SK-N-SH (cell line): ENCODE data around the gene FOXI1. TPM values are rescaled to one million over a fixed set of nuclear protein-coding genes. Genes with fewer than 3 reads are reported as not detected.

Experiments
- CTCF ChIA-PET: fragments of 300-600, 350-600 bp; formaldehyde crosslinking; extraction: SDS; loops from one replicate; lab custom pipeline; 2021; lab: Yijun Ruan, JAX
- POLR2A ChIA-PET: fragments of 350-600 bp; sonication (Branson Sonifier 250); formaldehyde crosslinking; extraction: SDS; loops from one replicate; lab custom pipeline; 2020; ENCODE audit warnings: antibody characterized with exemption, inconsistent platforms; lab: Yijun Ruan, JAX
- DNase-seq: peaks from one replicate; pipeline ENCODE4 v3.0.0; 2012
- H2AFZ ChIP-seq: fragments of 200-600 bp; sonication (generic); 2 replicates; pipeline ENCODE4 v1.8.1; 2016; ENCODE audit warnings: antibody characterized with exemption, mild to moderate bottlenecking, low read depth
- H3F3A ChIP-seq: fragments of 200-600 bp; sonication (generic); replicated peaks from 2 replicates; pipeline ENCODE3; 2016; ENCODE audit warnings: antibody characterized with exemption, mild to moderate bottlenecking; ENCODE audit not compliant: insufficient read depth
- H3K27ac ChIP-seq, 2 experiments: fragments of 200-500 bp in 1 of 2; fragments of 200-600 bp in 1 of 2; sonication (Bioruptor generic) in 1 of 2; sonication (generic), shearing (Covaris generic) in 1 of 2; 2 replicates each; pipeline versions ENCODE4 v1.5.1 to v1.6.1; 2014 to 2016; ENCODE audit warnings: low read depth in 2 of 2, inconsistent platforms in 1 of 2, low read length in 1 of 2, mild to moderate bottlenecking in 1 of 2, mixed read lengths in 1 of 2
- H3K27me3 ChIP-seq: fragments of 200-600 bp; sonication (generic), shearing (Covaris generic); 2 replicates; pipeline ENCODE4 v1.6.1; 2016; ENCODE audit warnings: mixed run types; ENCODE audit not compliant: insufficient read depth
- H3K36me3 ChIP-seq, 2 experiments: fragments of 200-500 bp in 1 of 2; fragments of 200-600 bp in 1 of 2; sonication (Bioruptor generic) in 1 of 2; sonication (generic) in 1 of 2; replicated peaks in 1 of 2; 2 replicates each; pipeline versions ENCODE3 to v1.5.1; 2014 to 2016; ENCODE audit warnings: low read length in 1 of 2, mild to moderate bottlenecking in 1 of 2; ENCODE audit not compliant: insufficient read depth in 2 of 2, control insufficient read depth in 1 of 2
- H3K4me1 ChIP-seq, 2 experiments: fragments of 200-500 bp in 1 of 2; fragments of 200-600 bp in 1 of 2; sonication (Bioruptor generic) in 1 of 2; sonication (generic), shearing (Covaris generic) in 1 of 2; 2 replicates each; pipeline versions ENCODE4 v1.5.1 to v1.6.1; 2014 to 2016; ENCODE audit warnings: low read depth in 1 of 2, low read length in 1 of 2, mixed run types in 1 of 2; ENCODE audit not compliant: insufficient read depth in 2 of 2, control insufficient read depth in 1 of 2
- H3K4me2 ChIP-seq: fragments of 200-600 bp; sonication (generic), shearing (Covaris generic); 2 replicates; pipeline ENCODE4 v1.6.1; 2017; ENCODE audit warnings: mixed run types
- H3K4me3 ChIP-seq, 2 experiments: fragments of 200-500 bp in 1 of 2; fragments of 200-600 bp in 1 of 2; sonication (Bioruptor generic) in 1 of 2; sonication (generic), shearing (Covaris generic) in 1 of 2; 2 replicates each; pipeline versions ENCODE4 v1.5.1 to v1.8.1; 2014 to 2016; ENCODE audit warnings: low read depth in 2 of 2, inconsistent platforms in 1 of 2, low read length in 1 of 2, mild to moderate bottlenecking in 1 of 2, mixed read lengths in 1 of 2, moderate library complexity in 1 of 2
- H3K79me2 ChIP-seq: fragments of 200-600 bp; sonication (generic); 2 replicates; pipeline ENCODE4 v1.8.1; 2017; ENCODE audit warnings: mild to moderate bottlenecking; ENCODE audit not compliant: insufficient read depth
- H3K9ac ChIP-seq: fragments of 200-600 bp; sonication (generic); 2 replicates; pipeline ENCODE4 v1.6.1; 2017; ENCODE audit warnings: mixed run types
- H3K9me2 ChIP-seq: fragments of 200-600 bp; sonication (generic); 2 replicates; pipeline ENCODE4 v1.6.1; 2017; ENCODE audit warnings: mixed run types
- H3K9me3 ChIP-seq: fragments of 200-600 bp; sonication (generic); 2 replicates; pipeline ENCODE4 v1.6.1; 2017; ENCODE audit warnings: mixed run types, mild to moderate bottlenecking, moderate library complexity
- H4K20me1 ChIP-seq: fragments of 200-600 bp; sonication (generic); 2 replicates; pipeline ENCODE4 v1.6.1; 2017; ENCODE audit warnings: mild to moderate bottlenecking, mixed run types; ENCODE audit not compliant: insufficient read depth
- EP300 ChIP-seq, 2 experiments: IDR thresholded peaks; 2 replicates each; pipeline versions ENCODE4 v1.4.0 to v1.6.1; 2012; ENCODE audit warnings: borderline replicate concordance in 1 of 2, low read depth in 1 of 2, low read length in 1 of 2
- EZH2phosphoT487 ChIP-seq: fragments of 200-600 bp; sonication (generic); IDR thresholded peaks from 2 replicates; pipeline ENCODE4 v1.6.1; 2017; ENCODE audit warnings: low read depth, mixed run types, mild to moderate bottlenecking, antibody characterized with exemption, moderate library complexity, borderline replicate concordance
- FOXJ3 ChIP-seq: sonication (generic); formaldehyde crosslinking; IDR thresholded peaks from 2 replicates; pipeline ENCODE4 v1.5.1; 2020; ENCODE audit warnings: mild to moderate bottlenecking, missing genetic modification reagents
- FOXM1 ChIP-seq: IDR thresholded peaks from 2 replicates; pipeline ENCODE4 v1.4.0; 2012; ENCODE audit warnings: low read depth, mild to moderate bottlenecking
- GABPA ChIP-seq: IDR thresholded peaks from 2 replicates; pipeline ENCODE4 v1.4.0; 2012; ENCODE audit warnings: low read depth, mild to moderate bottlenecking
- GATA2 ChIP-seq: sonication (generic); formaldehyde crosslinking; IDR thresholded peaks from 2 replicates; pipeline ENCODE4 v1.5.0; 2020; ENCODE audit warnings: mild to moderate bottlenecking, missing genetic modification reagents
- IRF3 ChIP-seq: fragments of 150-350 bp; IDR thresholded peaks from 2 replicates; pipeline ENCODE4 v1.6.1; 2016; ENCODE audit warnings: mild to moderate bottlenecking, low read depth, low read length
- MAX ChIP-seq: IDR thresholded peaks from 2 replicates; pipeline ENCODE4 v1.4.0; 2012; ENCODE audit warnings: low read depth
- MEF2A ChIP-seq: IDR thresholded peaks from 2 replicates; pipeline ENCODE4 v1.4.0; 2012; ENCODE audit warnings: low read depth, borderline replicate concordance
- MXI1 ChIP-seq: IDR thresholded peaks from 2 replicates; pipeline ENCODE4 v1.6.1; 2012; ENCODE audit warnings: mild to moderate bottlenecking, low read depth, low read length, improper control_type of control experiment
- NRF1 ChIP-seq: IDR thresholded peaks from 2 replicates; pipeline ENCODE4 v1.6.1; 2012; ENCODE audit warnings: low read depth, mild to moderate bottlenecking, low read length
- PBX3 ChIP-seq: IDR thresholded peaks from 2 replicates; pipeline ENCODE4; 2012
- POLR2AphosphoS5 ChIP-seq: IDR thresholded peaks from 2 replicates; pipeline ENCODE4 v1.6.1; 2012; ENCODE audit warnings: low read depth, low read length
- RAD21 ChIP-seq: IDR thresholded peaks from 2 replicates; pipeline ENCODE4 v1.6.1; 2012; ENCODE audit warnings: mild to moderate bottlenecking, low read length
- RCOR1 ChIP-seq: fragments of 150-350 bp; IDR thresholded peaks from 2 replicates; pipeline ENCODE4 v1.6.1; 2017; ENCODE audit warnings: antibody characterized with exemption, low read length
- REST ChIP-seq: IDR thresholded peaks from 2 replicates; pipeline ENCODE4 v1.6.1; 2012; ENCODE audit warnings: mild to moderate bottlenecking, low read depth, low read length, moderate library complexity
- RFX5 ChIP-seq: IDR thresholded peaks from 2 replicates; pipeline ENCODE4 v1.6.1; 2012; ENCODE audit warnings: mild to moderate bottlenecking, improper control_type of control experiment, low read length
- RXRA ChIP-seq: IDR thresholded peaks from 2 replicates; pipeline ENCODE4 v1.4.0; 2012; ENCODE audit warnings: low read depth, mild to moderate bottlenecking, borderline replicate concordance
- SIN3A ChIP-seq: IDR thresholded peaks from 2 replicates; pipeline ENCODE4 v1.6.1; 2012; ENCODE audit warnings: low read depth, mild to moderate bottlenecking, low read length, moderate library complexity, borderline replicate concordance
- TAF1 ChIP-seq: IDR thresholded peaks from 2 replicates; pipeline ENCODE4 v1.6.1; 2012; ENCODE audit warnings: low read depth, mild to moderate bottlenecking, low read length, moderate library complexity, borderline replicate concordance
- TCF12 ChIP-seq: IDR thresholded peaks from 2 replicates; pipeline ENCODE4 v1.4.0; 2012
- TEAD4 ChIP-seq: IDR thresholded peaks from 2 replicates; pipeline ENCODE4 v1.4.0; 2012; ENCODE audit warnings: mild to moderate bottlenecking, borderline replicate concordance; ENCODE audit not compliant: insufficient read depth
- YY1 ChIP-seq: IDR thresholded peaks from 2 replicates; pipeline ENCODE4 v1.4.0; 2012; ENCODE audit warnings: low read depth, mild to moderate bottlenecking
- ZBTB33 ChIP-seq: IDR thresholded peaks from 2 replicates; pipeline ENCODE4 v1.4.0; 2012; ENCODE audit warnings: low read depth, borderline replicate concordance
- WGBS: methylation state at CpG from one replicate; pipeline ENCODE4 v1.1.6; 2017; ENCODE audit warnings: low lambda C conversion rate; 5-methylcytosine and 5-hydroxymethylcytosine counted together
- polyA plus RNA-seq, 3 experiments: library from polyadenylated mRNA; depleted of rRNA; stranded (reverse); fragments of >200 nt; gene quantifications; 2 replicates each; pipeline ENCODE4 v1.2.3, GENCODE V29; 2012

FOXI1 gene
- polyA plus RNA-seq, 1 of the 3 experiments (the other 2 are of a cell fraction), result not detected

GRCh38 chr5:170132269-170132975 is 26.7 kb downstream of the FOXI1 start:
- H3K27ac ChIP-seq, result peak overlapping the region in 1 of 2 experiments; percentile 92; a peak in 3 of 4 replicates
- 48% methylated on average over 4 of the region's 4 CpGs for WGBS
- CTCF ChIA-PET, result interaction anchor here (1.3 to 1.7 kb wide), 4 partner anchors 17 to 94 kb away, joined by 4 to 6 read pairs (median 5); no protein-coding TSS in a partner anchor
- peaks cover 0 to 25% of the 10 kb centered on the region in 2 experiments; a peak in 2 of 4 replicates for H3K4me1 ChIP-seq
- H3K4me2 ChIP-seq, result no peak overlapping the region; the same call in 1 of the 2 replicates
- H4K20me1 ChIP-seq, result no peaks in the 10 kb centered on the region
- POLR2A ChIA-PET, result interaction anchor here (1.0 kb wide), 1 partner anchor 9 kb away, joined by 3 read pairs; no protein-coding TSS in a partner anchor
- DNase-seq, result peak; percentile 57
- no peak overlapping the region; the same call in 1 of the 2 replicates for H2AFZ ChIP-seq
- H3F3A ChIP-seq, result no peaks in the 10 kb centered on the region
- no peaks in the 10 kb centered on the region for H3K9me2 ChIP-seq
- H3K4me3 ChIP-seq, result no peak overlapping the region
- H3K27me3 ChIP-seq, result no peaks in the 10 kb centered on the region
- no peaks in the 10 kb centered on the region for H3K9me3 ChIP-seq
- no peaks in the 10 kb centered on the region for H3K79me2 ChIP-seq
- no peaks in the 10 kb centered on the region for H3K36me3 ChIP-seq
- H3K9ac ChIP-seq, result no peak overlapping the region
- TF ChIP-seq TEAD4 (no peak), PBX3 (peak; percentile 75), ZBTB33 (no peak), FOXM1 (no peak), TAF1 (no peak), REST (no peak), SIN3A (no peak), FOXJ3 (CRISPR knock-in tag) (no peak), RXRA (no peak), MAX (0 out of 2 replicates have a peak, but pooled peaks have one; percentile 44), EP300 (IDR thresholded peaks at IDR 0.05; ENCODE audit: borderline replicate concordance in 1 of 2, low read depth in 1 of 2, low read length in 1 of 2) (0 out of 4 replicates have a peak, but pooled peaks of 1 of the 2 experiments have one; percentile 24), MXI1 (no peak), POLR2AphosphoS5 (no peak; the same call in 1 of the 2 replicates), RCOR1 (peak; percentile 20; the same call in 1 of the 2 replicates), EZH2phosphoT487 (no peak), IRF3 (no peak), TCF12 (peak; percentile 92), NRF1 (no peak), RAD21 (no peak), RFX5 (no peak), YY1 (no peak), MEF2A (no peak), GABPA (no peak), GATA2 (CRISPR knock-in tag) (no peak)
